HepG2 (cell line): ENCODE results near the gene SNIP1. TPM values are rescaled to one million over a fixed set of nuclear protein-coding genes. Genes with fewer than 3 reads are reported as not detected.

Source experiments
- DNMT1 ChIP-seq: sonication (generic); formaldehyde crosslinking; IDR thresholded peaks from 2 replicates; pipeline ENCODE4 v1.5.1; 2020; ENCODE audit warnings: mild to moderate bottlenecking, missing genetic modification reagents
- GABPB1 ChIP-seq: IDR thresholded peaks from 2 replicates; pipeline ENCODE4 v1.6.1; 2016; ENCODE audit warnings: mild to moderate bottlenecking, missing genetic modification reagents, moderate library complexity, missing compliant biosample characterization
- HCFC1 ChIP-seq: fragments of 150-350 bp; IDR thresholded peaks from 2 replicates; pipeline ENCODE4 v1.6.1; 2014; ENCODE audit warnings: low read depth, low read length
- HHEX ChIP-seq: IDR thresholded peaks from 2 replicates; pipeline ENCODE4 v1.6.1; 2016; ENCODE audit warnings: control low read depth
- HNF1B ChIP-seq: sonication (generic); formaldehyde crosslinking; IDR thresholded peaks from 2 replicates; pipeline ENCODE4 v1.5.1; 2020; ENCODE audit warnings: mild to moderate bottlenecking, moderate library complexity, missing genetic modification reagents
- MAF1 ChIP-seq: sonication (generic); formaldehyde crosslinking; IDR thresholded peaks from 2 replicates; pipeline ENCODE4 v1.5.0; 2020; ENCODE audit warnings: missing genetic modification reagents, borderline replicate concordance
- MAFK ChIP-seq, 2 experiments: IDR thresholded peaks in 1 of 2; conservative IDR thresholded peaks in 1 of 2; 2 replicates each; pipeline ENCODE4 v1.6.1; 2011; ENCODE audit warnings: improper control_type of control experiment in 2 of 2, low read length in 2 of 2
- MLXIP ChIP-seq: sonication (generic); formaldehyde crosslinking; IDR thresholded peaks from 2 replicates; pipeline ENCODE4 v1.9.0; 2021; ENCODE audit warnings: missing genetic modification reagents, borderline replicate concordance
- MTA1 ChIP-seq: sonication (generic); formaldehyde crosslinking; IDR thresholded peaks from 2 replicates; pipeline ENCODE4 v1.4.0; 2020; ENCODE audit warnings: missing genetic modification reagents, mild to moderate bottlenecking, borderline replicate concordance
- NFKB2 ChIP-seq: sonication (generic); formaldehyde crosslinking; IDR thresholded peaks from 2 replicates; pipeline ENCODE4 v1.4.0; 2020; ENCODE audit warnings: missing genetic modification reagents, borderline replicate concordance
- PLRG1 ChIP-seq: fragments of 450-650 bp; conservative IDR thresholded peaks from 2 replicates; pipeline ENCODE4 v1.6.1; 2016
- PPARG ChIP-seq: conservative IDR thresholded peaks from 2 replicates; pipeline ENCODE4 v1.6.1; 2016; ENCODE audit warnings: missing biosample characterization, missing genetic modification reagents
- SP2 ChIP-seq: sonication (generic); formaldehyde crosslinking; IDR thresholded peaks from 2 replicates; pipeline ENCODE4 v1.5.1; 2020; ENCODE audit warnings: mild to moderate bottlenecking, missing genetic modification reagents
- ZNF282 ChIP-seq: fragments of 450-650 bp; IDR thresholded peaks from 2 replicates; pipeline ENCODE4 v1.6.1; 2018; ENCODE audit not compliant: partially characterized antibody
- ZNF451 ChIP-seq: sonication (generic); formaldehyde crosslinking; IDR thresholded peaks from 2 replicates; pipeline ENCODE4 v1.5.0; 2020; ENCODE audit warnings: mild to moderate bottlenecking, missing genetic modification reagents
- ZNF570 ChIP-seq: sonication (generic); formaldehyde crosslinking; IDR thresholded peaks from 2 replicates; pipeline ENCODE4 v1.4.0; 2020; ENCODE audit warnings: mild to moderate bottlenecking, missing genetic modification reagents, borderline replicate concordance
- ZNF687 ChIP-seq: sonication (generic); formaldehyde crosslinking; IDR thresholded peaks from 2 replicates; pipeline ENCODE4 v1.5.1; 2020; ENCODE audit warnings: mild to moderate bottlenecking, missing genetic modification reagents, moderate library complexity
- ZNF766 ChIP-seq: sonication (generic); formaldehyde crosslinking; IDR thresholded peaks from 2 replicates; pipeline ENCODE4 v1.5.0; 2020; ENCODE audit warnings: missing genetic modification reagents, borderline replicate concordance
- ZNF784 ChIP-seq: sonication (generic); formaldehyde crosslinking; IDR thresholded peaks from 2 replicates; pipeline ENCODE4 v1.5.1; 2020; ENCODE audit warnings: missing genetic modification reagents, mild to moderate bottlenecking, borderline replicate concordance
- ZNF788 ChIP-seq: sonication (generic); formaldehyde crosslinking; IDR thresholded peaks from 2 replicates; pipeline ENCODE4 v1.5.0; 2020; ENCODE audit warnings: mild to moderate bottlenecking, missing genetic modification reagents, borderline replicate concordance
- polyA plus RNA-seq, 8 experiments: library from polyadenylated mRNA; depleted of rRNA in 3 of 8; stranded (reverse) in 7 of 8; unstranded in 1 of 8; fragments of >200 nt; fragmentation: Illumina TruSeq in 4 of 8; extraction: Trizol in 4 of 8; gene quantifications; 2 replicates each; pipeline versions ENCODE4 v1.2.1 to v1.2.3, GENCODE V29; 2011 to 2016; ENCODE audit warnings: low read depth in 4 of 8, missing spikeins in 1 of 8, mixed read lengths in 1 of 8; ENCODE audit not compliant: insufficient read depth in 1 of 8
- total RNA-seq, 5 experiments: library from RNA; depleted of rRNA; stranded (reverse); fragments of >200 nt; fragmentation: Illumina TruSeq; extraction: Trizol; gene quantifications; 2 replicates each; pipeline ENCODE4 v1.2.3, GENCODE V29; 2016; ENCODE audit warnings: low read depth in 1 of 5

Gene SNIP1
- total and polyA plus RNA-seq, 2 of the 13 experiments (the other 11 are each of a cell fraction or from before 2014, with no cell fraction given): 5.5 to 11.2 TPM

- TF ChIP-seq HHEX (CRISPR knock-in tag): 0 out of 2 replicates have a peak, but pooled peaks have one; percentile 25
- no peak for TF ChIP-seq ZNF784
- TF ChIP-seq MTA1 (CRISPR knock-in tag): 0 out of 2 replicates have a peak, but pooled peaks have one; percentile 54
- TF ChIP-seq MAFK (conservative IDR thresholded peaks at IDR 0.05 in 1 of 2, IDR thresholded peaks at IDR 0.05 in 1 of 2; ENCODE audit: low read length in 2 of 2): no peak
- peak; percentile 70 for TF ChIP-seq HNF1B (CRISPR knock-in tag)
- TF ChIP-seq ZNF687 (CRISPR knock-in tag): peak; percentile 98
- TF ChIP-seq PLRG1: no peak
- TF ChIP-seq ZNF766: peak; percentile 35
- no peak for TF ChIP-seq ZNF570 (CRISPR knock-in tag)
- 0 out of 2 replicates have a peak, but pooled peaks have one; percentile 60 for TF ChIP-seq MAF1 (CRISPR knock-in tag)
- peak; percentile 50; the same call in 1 of the 2 replicates for TF ChIP-seq HCFC1
- TF ChIP-seq MLXIP: 0 out of 2 replicates have a peak, but pooled peaks have one; percentile 46
- peak; percentile 95 for TF ChIP-seq ZNF788 (CRISPR knock-in tag)
- TF ChIP-seq SP2 (CRISPR knock-in tag): peak; percentile 62; the same call in 1 of the 2 replicates
- 0 out of 2 replicates have a peak, but pooled peaks have one; percentile 21 for TF ChIP-seq ZNF451
- TF ChIP-seq GABPB1 (CRISPR knock-in tag): peak; percentile 99
- TF ChIP-seq ZNF282: no peak
- TF ChIP-seq NFKB2: peak; percentile 92; the same call in 1 of the 2 replicates
- TF ChIP-seq PPARG (CRISPR knock-in tag): no peak
- no peak for TF ChIP-seq DNMT1
These were observed 41.5 kb upstream of the SNIP1 start, which contains the start of gene GNL2 (continued) for GRCh38 chr1:37595440-37596181.
